HEK293T (cell line): Measurements from ENCODE around the gene CDC16.

Experiments used
- ARNT ChIP-seq: fragments of 450-650 bp; IDR thresholded peaks from 2 replicates; pipeline ENCODE4 v1.6.1; 2017; ENCODE audit warnings: mild to moderate bottlenecking
- ELF4 ChIP-seq: fragments of 450-650 bp; IDR thresholded peaks from 2 replicates; pipeline ENCODE4 v1.6.1; 2017; ENCODE audit warnings: antibody characterized with exemption
- FOXM1 ChIP-seq: fragments of 450-650 bp; IDR thresholded peaks from 2 replicates; pipeline ENCODE4 v1.6.1; 2017; ENCODE audit warnings: mild to moderate bottlenecking, borderline replicate concordance
- NFRKB ChIP-seq: fragments of 450-650 bp; IDR thresholded peaks from 2 replicates; pipeline ENCODE4 v1.6.1; 2016; ENCODE audit warnings: mild to moderate bottlenecking, moderate library complexity
- PKNOX1 ChIP-seq: fragments of 450-650 bp; IDR thresholded peaks from 2 replicates; pipeline ENCODE4 v1.6.1; 2016
- SP1 ChIP-seq: fragments of 450-650 bp; IDR thresholded peaks from 2 replicates; pipeline ENCODE4 v1.6.1; 2017
- SUZ12 ChIP-seq: fragments of 450-650 bp; IDR thresholded peaks from 2 replicates; pipeline ENCODE4 v1.6.1; 2016; ENCODE audit warnings: mild to moderate bottlenecking

- TF ChIP-seq ARNT (no peak), PKNOX1 (no peak), SP1 (no peak), ELF4 (no peak), SUZ12 (no peak), FOXM1 (no peak), NFRKB (no peak)
Measured at GRCh38 chr13:114230117-114230516, 4.6 kb upstream of the CDC16 start.
